GM19438 (cell line): ENCODE data around the gene LZTR1.

Experiments
- ATAC-seq: cut with Tn5 transposase; IDR thresholded peaks from one replicate; pipeline ENCODE4 v1.9.1; 2021; ENCODE audit warnings: low read depth; ENCODE audit not compliant: unreplicated experiment

Gene LZTR1

GRCh38 chr22:20979243-20979809, 2.8 kb upstream of the LZTR1 start:
- no peak for ATAC-seq

- ATAC-seq = no peak
Measured at GRCh38 chr22:20979940-20980453, 2.1 kb upstream of the LZTR1 start.

- no peak for ATAC-seq
Measured at GRCh38 chr22:20980523-20980922, 1.6 kb upstream of the LZTR1 start.

- no peak for ATAC-seq
Measured at GRCh38 chr22:20980938-20981722, 967 bp upstream of the LZTR1 start.

GRCh38 chr22:20982563-20982882, 426 bp downstream of the LZTR1 start:
- ATAC-seq = no peak

- no peak for ATAC-seq
Measured at GRCh38 chr22:20983081-20983771, 1.1 kb downstream of the LZTR1 start.

- ATAC-seq = no peak
Measured at GRCh38 chr22:20985720-20986119, 3.6 kb downstream of the LZTR1 start.

GRCh38 chr22:20986365-20986764, 4.3 kb downstream of the LZTR1 start:
- no peak for ATAC-seq

GRCh38 chr22:20987375-20987774, 5.3 kb downstream of the LZTR1 start:
- no peak for ATAC-seq

GRCh38 chr22:20988573-20989322, 6.7 kb downstream of the LZTR1 start:
- no peak for ATAC-seq

- no peak for ATAC-seq
Measured at GRCh38 chr22:20989323-20990138, 7.4 kb downstream of the LZTR1 start.

GRCh38 chr22:20990184-20991180, 8.4 kb downstream of the LZTR1 start:
- ATAC-seq = no peak

GRCh38 chr22:20991252-20992055, 9.4 kb downstream of the LZTR1 start:
- no peak for ATAC-seq

GRCh38 chr22:20992056-20992442, 10.0 kb downstream of the LZTR1 start:
- no peak for ATAC-seq

GRCh38 chr22:20992456-20993303, 10.6 kb downstream of the LZTR1 start:
- ATAC-seq = no peak

GRCh38 chr22:20993304-20994127, 11.4 kb downstream of the LZTR1 start:
- no peak for ATAC-seq
